GM18498 (cell line): ENCODE data around the gene GJA1.
A peak's percentile ranks its signal among the peaks of the same experiment; 100 is the strongest.
"Not testable (repeated sequence)": the region's sequence is repeated elsewhere in the genome, so short reads cannot be mapped to it uniquely, and the experiment has no call there.

Source experiments
- ATAC-seq: cut with Tn5 transposase; IDR thresholded peaks from one replicate; pipeline ENCODE4 v1.9.1; 2021; ENCODE audit warnings: mild to moderate bottlenecking, moderate library complexity; ENCODE audit not compliant: unreplicated experiment

GJA1 gene

GRCh38 chr6:121436960-121437850 is 1.8 kb downstream of the GJA1 start:
- peak; percentile 49 for ATAC-seq

DNA sequence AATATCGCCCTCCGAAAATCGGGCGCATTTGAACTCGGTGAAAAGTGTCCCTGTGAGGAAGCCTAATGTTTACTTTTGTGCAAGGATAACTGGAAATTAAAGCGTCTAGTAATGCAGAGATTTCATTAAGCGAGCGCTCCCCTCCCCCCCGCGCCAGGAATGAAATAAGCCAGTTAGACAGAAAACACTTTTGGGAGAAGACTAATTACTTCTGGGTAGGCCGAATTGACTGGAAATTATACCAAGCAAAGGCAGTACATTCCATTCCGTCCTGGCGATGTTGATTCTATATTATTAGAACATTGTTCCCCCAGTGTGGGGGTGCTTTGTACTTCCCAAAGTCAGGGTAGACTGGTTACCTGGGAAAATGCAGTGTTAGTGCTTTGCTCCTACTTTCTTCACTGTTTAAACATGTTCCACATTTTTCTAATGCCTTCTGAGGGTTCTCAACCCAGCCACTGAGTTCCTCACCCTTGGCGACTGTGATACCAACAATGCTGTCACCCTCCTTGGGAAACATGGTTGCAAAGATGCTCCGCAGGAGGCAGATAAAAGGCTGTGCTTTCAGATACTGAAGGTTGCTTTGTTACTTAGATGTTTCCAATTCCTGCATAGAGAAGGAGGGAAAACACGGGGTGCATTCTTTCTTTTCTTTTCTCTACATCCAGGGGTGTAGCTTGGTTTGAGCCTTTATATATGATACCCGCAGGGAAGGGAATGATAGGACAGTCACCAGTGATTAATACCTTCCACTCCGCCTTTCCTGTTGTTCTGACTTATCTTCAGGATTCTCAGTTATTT is 2.6 kb downstream of the GJA1 start:
- no peak for ATAC-seq

- no peak for ATAC-seq
Measured at GRCh38 chr6:121438869-121439268, 3.4 kb downstream of the GJA1 start.

DNA sequence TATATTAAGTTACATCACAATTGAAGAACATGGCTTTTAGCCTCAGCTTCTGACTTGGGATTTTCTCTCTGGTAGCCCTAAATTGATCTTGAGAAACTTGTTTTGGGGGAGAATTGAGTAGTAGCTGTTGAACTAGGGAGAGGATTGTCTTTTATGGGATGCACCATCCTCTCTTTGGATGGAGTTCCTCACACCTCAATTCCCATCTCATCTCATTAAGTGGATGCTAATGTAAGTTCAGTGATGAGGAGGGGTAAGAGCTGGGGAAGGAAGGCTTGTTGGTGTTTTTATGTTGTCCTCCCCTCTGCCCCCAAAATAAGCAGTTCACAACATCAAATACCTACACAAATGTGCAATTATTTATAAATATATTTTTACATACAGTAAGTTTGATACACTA is 4.0 kb downstream of the GJA1 start:
- ATAC-seq, result no peak

- ATAC-seq, result no peak
Measured at GRCh38 chr6:121439926-121440325, 4.5 kb downstream of the GJA1 start.

GRCh38 chr6:121441477-121441876 is 6.0 kb downstream of the GJA1 start:
- no peak for ATAC-seq

DNA sequence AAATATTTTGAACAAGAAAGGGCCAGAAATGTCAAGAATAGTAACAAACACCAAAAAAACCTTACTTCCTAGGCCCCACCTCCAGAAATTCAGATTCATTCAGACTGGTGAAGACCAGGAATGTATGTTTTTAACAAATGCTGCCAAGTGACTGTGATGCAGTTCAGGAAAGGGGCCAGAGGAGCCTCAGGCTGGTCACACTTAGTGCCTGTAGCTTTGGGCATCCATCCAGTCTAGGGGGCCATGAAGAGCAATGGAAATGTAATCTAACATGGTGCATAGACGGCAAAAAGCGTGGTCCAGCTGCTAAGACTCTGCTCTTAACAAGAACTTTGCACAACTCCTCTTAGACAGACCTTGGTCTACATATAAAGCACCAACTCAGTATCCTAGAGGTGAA is 7.1 kb downstream of the GJA1 start:
- ATAC-seq, result no peak

- no peak for ATAC-seq
Measured at GRCh38 chr6:121443971-121444541, 8.6 kb downstream of the GJA1 start.

DNA sequence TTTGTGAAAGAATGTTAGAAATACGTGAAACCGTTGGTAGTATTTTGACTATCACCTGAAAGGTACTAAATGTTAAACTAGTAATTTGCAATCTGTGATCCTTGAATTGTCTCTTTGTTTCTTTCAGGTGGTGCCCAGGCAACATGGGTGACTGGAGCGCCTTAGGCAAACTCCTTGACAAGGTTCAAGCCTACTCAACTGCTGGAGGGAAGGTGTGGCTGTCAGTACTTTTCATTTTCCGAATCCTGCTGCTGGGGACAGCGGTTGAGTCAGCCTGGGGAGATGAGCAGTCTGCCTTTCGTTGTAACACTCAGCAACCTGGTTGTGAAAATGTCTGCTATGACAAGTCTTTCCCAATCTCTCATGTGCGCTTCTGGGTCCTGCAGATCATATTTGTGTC is 11.3 kb downstream of the GJA1 start:
- ATAC-seq, result not testable (repeated sequence)

GRCh38 chr6:121447746-121448145 is 12.3 kb downstream of the GJA1 start:
- ATAC-seq, result not testable (repeated sequence)

- not testable (repeated sequence) for ATAC-seq
Measured at GRCh38 chr6:121448528-121448927, 13.1 kb downstream of the GJA1 start.

DNA sequence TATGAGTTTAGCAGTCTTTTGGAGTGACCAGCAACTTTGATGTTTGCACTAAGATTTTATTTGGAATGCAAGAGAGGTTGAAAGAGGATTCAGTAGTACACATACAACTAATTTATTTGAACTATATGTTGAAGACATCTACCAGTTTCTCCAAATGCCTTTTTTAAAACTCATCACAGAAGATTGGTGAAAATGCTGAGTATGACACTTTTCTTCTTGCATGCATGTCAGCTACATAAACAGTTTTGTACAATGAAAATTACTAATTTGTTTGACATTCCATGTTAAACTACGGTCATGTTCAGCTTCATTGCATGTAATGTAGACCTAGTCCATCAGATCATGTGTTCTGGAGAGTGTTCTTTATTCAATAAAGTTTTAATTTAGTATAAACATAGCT is 13.9 kb downstream of the GJA1 start:
- ATAC-seq, result no peak

- no peak for ATAC-seq
Measured at GRCh38 chr6:121450242-121450641, 14.8 kb downstream of the GJA1 start.

GRCh38 chr6:121451250-121451649 is 15.8 kb downstream of the GJA1 start:
- ATAC-seq, result no peak

DNA sequence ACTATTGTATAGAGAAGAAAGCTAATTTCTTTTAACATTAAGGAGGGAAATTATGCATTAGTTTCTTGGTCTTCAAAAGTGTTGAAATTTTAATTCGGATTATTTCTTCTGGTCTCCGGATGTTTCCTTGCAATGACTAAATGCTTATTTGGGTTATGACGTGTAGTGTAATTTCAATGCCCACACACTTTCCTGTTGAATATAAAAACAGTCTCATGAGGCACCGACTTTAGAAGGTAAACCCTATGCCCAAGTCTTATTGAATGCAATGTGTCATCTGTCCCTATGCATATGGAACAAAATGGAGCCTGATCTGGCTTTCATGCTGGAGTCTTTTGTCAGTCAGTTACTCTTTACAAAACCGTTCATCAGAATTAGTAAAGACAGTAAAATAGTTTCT is 17.7 kb downstream of the GJA1 start:
- no peak for ATAC-seq

DNA sequence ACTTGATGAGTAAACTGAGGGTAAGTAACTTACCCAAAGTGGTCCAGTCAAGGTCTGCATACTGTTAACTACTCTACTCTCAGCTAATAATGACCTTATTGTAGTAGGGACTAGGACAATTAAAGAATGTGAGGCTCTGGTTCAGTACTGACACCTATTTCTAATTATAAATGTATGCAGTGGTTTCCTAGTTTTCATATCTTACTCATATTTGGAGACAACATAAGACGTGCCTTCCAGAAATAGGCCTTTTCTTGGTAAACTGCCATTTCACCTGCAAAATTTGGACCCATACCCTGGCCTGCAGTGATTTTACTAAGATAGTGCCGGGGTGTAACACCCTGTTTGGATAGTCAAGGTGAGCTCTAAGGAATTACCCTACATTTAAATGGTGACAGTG is 24.7 kb downstream of the GJA1 start:
- ATAC-seq, result no peak

DNA sequence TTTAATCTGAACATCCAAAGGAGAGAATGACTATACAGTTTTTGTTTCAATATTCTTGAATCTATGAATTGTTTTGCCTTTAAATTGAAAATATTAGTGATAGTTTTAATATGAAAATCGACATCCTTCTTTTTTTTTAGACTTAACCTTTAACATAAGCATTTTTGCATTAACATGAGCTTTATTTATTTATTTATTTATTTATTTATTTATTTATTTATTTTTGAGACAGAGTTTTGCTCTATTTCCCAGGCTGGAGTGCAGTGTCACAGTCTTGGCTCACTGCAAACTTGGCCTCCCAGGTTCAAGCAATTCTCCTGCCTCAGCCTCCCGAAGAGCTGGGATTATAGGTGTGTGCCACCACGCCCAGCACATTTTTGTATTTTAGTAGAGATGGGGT is 27.6 kb downstream of the GJA1 start:
- ATAC-seq, result no peak

DNA sequence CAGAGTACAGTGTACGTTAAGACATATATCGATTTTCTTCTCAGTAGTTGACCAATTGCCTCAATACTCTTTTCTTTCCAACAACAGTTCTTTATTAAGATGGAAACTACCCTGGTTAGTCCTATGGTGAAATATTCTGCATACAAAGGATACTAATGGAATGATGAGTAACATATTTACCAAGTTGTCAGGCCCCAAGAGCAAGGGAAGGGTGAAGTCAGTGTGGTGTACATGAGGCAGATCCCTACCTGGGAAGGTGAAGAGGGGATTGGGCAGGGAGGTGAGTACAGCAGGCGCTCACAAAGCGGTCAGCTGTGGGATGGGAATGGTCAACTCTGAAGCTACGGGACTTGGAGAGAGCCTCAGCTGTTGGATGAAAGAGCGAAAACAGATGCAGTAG is 29.7 kb downstream of the GJA1 start:
- ATAC-seq, result no peak

DNA sequence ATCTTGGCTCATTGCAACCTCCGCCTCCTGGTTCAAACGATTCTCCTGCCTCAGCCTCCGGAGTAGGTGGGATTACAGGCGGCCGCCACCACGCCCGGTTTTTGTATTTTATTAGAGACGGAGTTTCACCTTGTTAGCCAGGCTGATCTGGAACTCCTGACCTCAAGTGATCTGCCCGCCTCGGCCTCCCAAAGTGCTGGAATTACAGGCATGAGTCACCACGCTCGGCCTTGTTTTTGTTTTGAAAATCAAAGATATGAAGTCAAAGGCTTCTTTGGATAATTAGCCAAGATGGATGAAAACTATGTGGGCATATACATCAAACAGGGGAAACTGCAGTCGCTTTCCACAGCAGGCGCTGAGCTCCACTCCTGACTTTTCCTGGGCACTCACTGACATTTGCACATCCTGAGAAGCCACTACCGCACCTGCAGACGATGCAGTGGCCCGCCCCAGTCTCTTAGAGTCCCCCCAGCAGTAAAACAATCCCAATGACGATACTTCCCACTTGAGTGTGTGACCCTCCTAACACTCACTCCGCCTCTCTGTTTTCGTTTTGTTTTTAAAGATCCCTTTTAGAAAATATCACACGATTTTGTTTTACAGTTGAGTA is 44.1 kb downstream of the GJA1 start:
- ATAC-seq, result no peak

- no peak for ATAC-seq
Measured at GRCh38 chr6:121480099-121480713, 44.8 kb downstream of the GJA1 start.
